ENCODE data around the gene OTULINL.
A peak's percentile ranks its signal among the peaks of the same experiment; 100 is the strongest.

Gene OTULINL

GRCh38 chr5:14659821-14660607 is 78.4 kb downstream of the OTULINL start:
- peak overlapping the region in 9 of 11 experiments; percentile 3 to 67 (median 41); a peak in 15 of 22 replicates for H3K4me2 ChIP-seq
- H3K4me1 ChIP-seq, result peaks cover 9 to 33% (median 26%) of the 10 kb centered on the region in 10 experiments; a peak in 19 of 20 replicates
- H3K9me3 ChIP-seq (replicated peaks in 1 of 11), result peaks cover 0 to 7% (median 0%) of the 10 kb centered on the region in 11 experiments; a peak in 2 of 22 replicates
- H3K4me3 ChIP-seq, result no peak overlapping the region
- no peaks in the 10 kb centered on the region for H3K27me3 ChIP-seq
- H3K36me3 ChIP-seq, result peaks cover 0 to 9% (median 0%) of the 10 kb centered on the region in 11 experiments; a peak in 3 of 22 replicates
- H4K20me1 ChIP-seq, result peaks cover 0 to 4% (median 0%) of the 10 kb centered on the region in 11 experiments; a peak in 4 of 22 replicates
- H3K27ac ChIP-seq, result no peak overlapping the region
- no peak overlapping the region for H3K9ac ChIP-seq
- no peak for TF ChIP-seq Cebpa-rat (IDR thresholded peaks at IDR 0.05)

GRCh38 chr5:14660833-14661232 is 79.2 kb downstream of the OTULINL start:
- H3K27ac ChIP-seq, result no peak overlapping the region
- H3K9me3 ChIP-seq (replicated peaks in 1 of 11), result peaks cover 0 to 7% (median 0%) of the 10 kb centered on the region in 11 experiments; a peak in 2 of 22 replicates
- H3K4me3 ChIP-seq, result no peak overlapping the region
- peaks cover 0 to 9% (median 0%) of the 10 kb centered on the region in 11 experiments; a peak in 3 of 22 replicates for H3K36me3 ChIP-seq
- no peak for TF ChIP-seq Cebpa-rat (IDR thresholded peaks at IDR 0.05)
- H3K4me2 ChIP-seq, result peak overlapping the region in 9 of 11 experiments; percentile 3 to 67 (median 41); a peak in 15 of 22 replicates
- no peaks in the 10 kb centered on the region for H3K27me3 ChIP-seq
- H4K20me1 ChIP-seq, result peaks cover 6 to 12% (median 8%) of the 10 kb centered on the region in 11 experiments; a peak in 21 of 22 replicates
- H3K4me1 ChIP-seq, result peaks cover 14 to 40% (median 32%) of the 10 kb centered on the region in 10 experiments
- H3K9ac ChIP-seq, result no peak overlapping the region

Measured in BLaER1 treated with 17β-estradiol and CSF1 and Interleukin-3, amounts not matched to agents 10 nM and 100 nM (cell line).